ENCODE measurements around the gene TEX264.
A peak's percentile ranks its signal among the peaks of the same experiment; 100 is the strongest.

The TEX264 gene

GRCh38 chr3:51670823-51671733 lies at the start of gene TEX264:
Gene TEX264 (plus strand): TSS chr3:51671252. CDS start chr3:51674305, 3,053 bp downstream.
- peak; percentile 59 for DNase-seq (ENCODE audit: extremely low read depth, low read depth)
- no peak for TF ChIP-seq CTCF (IDR thresholded peaks at IDR 0.05; ENCODE audit: low read depth, low read length)

GRCh38 chr3:51622413-51622812 lies 48.6 kb upstream of the TEX264 start:
- no peak for DNase-seq (ENCODE audit: extremely low read depth, low read depth)
- TF ChIP-seq CTCF (IDR thresholded peaks at IDR 0.05; ENCODE audit: low read depth, low read length) = no peak

GRCh38 chr3:51622868-51623267 lies 48.2 kb upstream of the TEX264 start:
- no peak for TF ChIP-seq CTCF (IDR thresholded peaks at IDR 0.05; ENCODE audit: low read depth, low read length)
- DNase-seq (ENCODE audit: extremely low read depth, low read depth) = peak; percentile 60

GRCh38 chr3:51630513-51630912 lies 40.5 kb upstream of the TEX264 start:
- no peak for TF ChIP-seq CTCF (IDR thresholded peaks at IDR 0.05; ENCODE audit: low read depth, low read length)
- no peak for DNase-seq (ENCODE audit: extremely low read depth, low read depth)

GRCh38 chr3:51637144-51637940 lies 33.7 kb upstream of the TEX264 start:
- TF ChIP-seq CTCF (IDR thresholded peaks at IDR 0.05; ENCODE audit: low read depth, low read length) = no peak
- DNase-seq (ENCODE audit: extremely low read depth, low read depth) = no peak

- TF ChIP-seq CTCF (IDR thresholded peaks at IDR 0.05; ENCODE audit: low read depth, low read length) = peak; percentile 81
- peak; percentile 25 for DNase-seq (ENCODE audit: extremely low read depth, low read depth)
Observed at GRCh38 chr3:51637941-51638471, 33.0 kb upstream of the TEX264 start.
